Sigmoid colon (tissue), 7 donors: ENCODE results near the gene C1orf21. TPM values are rescaled to one million over a fixed set of nuclear protein-coding genes. Genes with fewer than 3 reads are reported as not detected.

Source experiments
- DNase-seq: peaks from one replicate; pipeline ENCODE4 v3.0.0-alpha.2; 2019
- H3K27ac ChIP-seq, 4 donors: fragments of 200-600 bp; sonication (generic); one replicate each; pipeline ENCODE4 v1.5.1; 2016 to 2019; ENCODE audit warnings: mild to moderate bottlenecking in 1 of 4
- H3K27me3 ChIP-seq, 3 donors: fragments of 200-600 bp; sonication (generic); one replicate each; pipeline ENCODE4 v1.5.1; 2019; ENCODE audit warnings: mild to moderate bottlenecking in 1 of 3
- H3K36me3 ChIP-seq, 4 donors: fragments of 200-600 bp; sonication (generic); one replicate each; pipeline ENCODE4 v1.5.1; 2016 to 2019
- H3K4me1 ChIP-seq, 4 donors: fragments of 200-600 bp; sonication (generic); one replicate each; pipeline ENCODE4 v1.5.1; 2017 to 2019
- H3K4me3 ChIP-seq, 4 donors: fragments of 200-600 bp; sonication (generic); one replicate each; pipeline ENCODE4 v1.5.1; 2017 to 2019; ENCODE audit warnings: mild to moderate bottlenecking in 2 of 4, moderate library complexity in 1 of 4
- H3K9me3 ChIP-seq, 4 donors: fragments of 200-600 bp in 3 of 4; sonication (generic) in 3 of 4; one replicate each; pipeline versions ENCODE4 v1.5.1 to v1.6.1; 2013 to 2019
- CTCF ChIP-seq, 4 experiments: fragments of 450-650 bp in 3 of 4; fragments of 200-600 bp in 1 of 4; IDR thresholded peaks; one replicate each; pipeline ENCODE4 v1.5.1; 2016 to 2019; ENCODE audit warnings: antibody characterized with exemption in 4 of 4, mild to moderate bottlenecking in 3 of 4, moderate library complexity in 2 of 4
- EP300 ChIP-seq, 4 donors: sonication (generic); formaldehyde crosslinking; IDR thresholded peaks; one replicate each; pipeline ENCODE4 v1.6.1; 2017; ENCODE audit warnings: antibody characterized with exemption in 4 of 4
- POLR2A ChIP-seq, 2 donors: fragments of 450-650 bp; IDR thresholded peaks; one replicate each; pipeline ENCODE4 v1.6.1; 2016; ENCODE audit warnings: antibody characterized with exemption in 2 of 2, mild to moderate bottlenecking in 2 of 2, moderate library complexity in 2 of 2
- POLR2AphosphoS5 ChIP-seq, 4 donors: sonication (generic); formaldehyde crosslinking; IDR thresholded peaks; one replicate each; pipeline ENCODE4 v1.6.1; 2017; ENCODE audit warnings: antibody characterized with exemption in 4 of 4
- WGBS, 2 donors: extraction: QIAGEN DNeasy Blood & Tissue Kit; methylation state at CpG; one replicate each; pipeline ENCODE4 v1.1.7; 2013; 5-methylcytosine and 5-hydroxymethylcytosine counted together
- intact Hi-C: fragments of 100-400 bp; cut with DNase I; formaldehyde crosslinking; loops from one replicate; pipeline ENCODE4 v1.15.1; 2023
- polyA plus RNA-seq, 3 donors: library from polyadenylated mRNA; stranded (reverse); fragments of 200-250 nt; gene quantifications; one replicate each; pipeline ENCODE4 v1.2.3, GENCODE V29; 2013
- total RNA-seq, 4 donors: library from RNA; depleted of rRNA; stranded (reverse); fragments of >200 nt; gene quantifications; one replicate each; pipeline ENCODE4 v1.1.0, GENCODE V29; 2016
- donor health status: healthy with polysubstance abuse.
- donor health status: Bipolar disorder and iron deficiency.
- donor health status: healthy.

C1orf21 gene
- total and polyA plus RNA-seq, 7 donors = 39.5 to 109 (median 80.0) TPM

- peaks cover 0 to 11% (median 8%) of the 10 kb centered on the region in 4 donors for H3K4me1 ChIP-seq
- no peak for DNase-seq
- H3K27me3 ChIP-seq = no peaks in the 10 kb centered on the region
- intact Hi-C loops = no loop called here
- no peak for TF ChIP-seq POLR2A (IDR thresholded peaks at IDR 0.05)
- no peak for TF ChIP-seq EP300 (IDR thresholded peaks at IDR 0.05)
- no peak for TF ChIP-seq POLR2AphosphoS5 (IDR thresholded peaks at IDR 0.05)
- TF ChIP-seq CTCF (IDR thresholded peaks at IDR 0.05) = no peak
- no peaks in the 10 kb centered on the region for H3K9me3 ChIP-seq
- no peak overlapping the region for H3K4me3 ChIP-seq
- 90 to 94% methylated on average over 4 of the region's 4 CpGs for WGBS, 2 donors
- H3K36me3 ChIP-seq = no peaks in the 10 kb centered on the region
- H3K27ac ChIP-seq = no peak overlapping the region
Observed at GRCh38 chr1:184648160-184648855, 261.5 kb downstream of the C1orf21 start.

GRCh38 chr1:184648856-184649201 is 262.0 kb downstream of the C1orf21 start:
- H3K27ac ChIP-seq = peak overlapping the region in 2 of 4 donors; percentile 7 to 46
- no peaks in the 10 kb centered on the region for H3K9me3 ChIP-seq
- WGBS, 2 donors = 91 to 94% methylated on average over 6 of the region's 6 CpGs
- H3K4me3 ChIP-seq = no peak overlapping the region
- no peak for DNase-seq
- intact Hi-C loops = no loop called here
- no peaks in the 10 kb centered on the region for H3K27me3 ChIP-seq
- H3K36me3 ChIP-seq = no peaks in the 10 kb centered on the region
- H3K4me1 ChIP-seq = peaks cover 0 to 11% (median 8%) of the 10 kb centered on the region in 4 donors
- TF ChIP-seq CTCF (IDR thresholded peaks at IDR 0.05) (no peak), EP300 (IDR thresholded peaks at IDR 0.05) (no peak), POLR2AphosphoS5 (IDR thresholded peaks at IDR 0.05) (no peak), POLR2A (IDR thresholded peaks at IDR 0.05) (no peak)

- H3K9me3 ChIP-seq = no peaks in the 10 kb centered on the region
- H3K27ac ChIP-seq = peak overlapping the region in 2 of 4 donors; percentile 7 to 46
- H3K4me3 ChIP-seq = no peak overlapping the region
- H3K4me1 ChIP-seq = peaks cover 0 to 11% (median 8%) of the 10 kb centered on the region in 4 donors
- DNase-seq = no peak
- WGBS, 2 donors = 83 to 92% methylated on average over 7 of the region's 7 CpGs
- H3K36me3 ChIP-seq = no peaks in the 10 kb centered on the region
- no peaks in the 10 kb centered on the region for H3K27me3 ChIP-seq
- no peak for TF ChIP-seq CTCF (IDR thresholded peaks at IDR 0.05)
- TF ChIP-seq POLR2AphosphoS5 (IDR thresholded peaks at IDR 0.05) = no peak
- no peak for TF ChIP-seq EP300 (IDR thresholded peaks at IDR 0.05)
- no peak for TF ChIP-seq POLR2A (IDR thresholded peaks at IDR 0.05)
- intact Hi-C loops = no loop called here
Observed at GRCh38 chr1:184649451-184649888, 262.6 kb downstream of the C1orf21 start.

- Histone ChIP-seq H3K9me3 (no peaks in the 10 kb centered on the region), H3K27ac (no peak overlapping the region), H3K4me3 (no peak overlapping the region), H3K4me1 (peaks cover 0 to 11% (median 8%) of the 10 kb centered on the region in 4 donors), H3K36me3 (no peaks in the 10 kb centered on the region), H3K27me3 (no peaks in the 10 kb centered on the region)
- TF ChIP-seq EP300 (IDR thresholded peaks at IDR 0.05) (no peak), POLR2A (IDR thresholded peaks at IDR 0.05) (no peak), CTCF (IDR thresholded peaks at IDR 0.05) (no peak), POLR2AphosphoS5 (IDR thresholded peaks at IDR 0.05) (no peak)
- WGBS, 2 donors = 68 to 84% methylated on average over 5 of the region's 5 CpGs
- intact Hi-C loops = no loop called here
- no peak for DNase-seq
Observed at GRCh38 chr1:184650177-184650866, 263.5 kb downstream of the C1orf21 start.
